Measurements from ENCODE around the gene HDAC8.
"Not testable (repeated sequence)": the region's sequence is repeated elsewhere in the genome, so short reads cannot be mapped to it uniquely, and the experiment has no call there.

HDAC8 gene

DNA sequence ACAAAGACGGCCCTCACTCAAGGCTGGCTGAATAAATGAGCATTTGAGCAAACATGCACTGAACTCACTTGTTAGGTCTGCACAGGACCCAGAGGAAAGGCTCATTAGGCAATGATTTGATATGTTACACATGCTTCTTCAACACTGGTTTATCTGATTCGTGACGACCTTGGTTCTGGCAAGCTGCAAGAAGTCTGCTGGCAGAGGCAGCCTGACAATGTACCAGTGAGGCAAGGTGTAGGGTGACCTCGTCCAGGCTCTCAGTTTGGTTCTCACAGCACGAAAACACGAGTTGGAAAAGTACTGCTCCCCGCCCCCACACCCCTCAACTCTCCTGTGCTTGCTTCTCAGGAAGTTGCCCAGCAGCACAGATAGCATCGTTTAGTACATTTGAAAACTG lies 203.8 kb downstream of the HDAC8 start:
- DNase-seq, result no peak

DNA sequence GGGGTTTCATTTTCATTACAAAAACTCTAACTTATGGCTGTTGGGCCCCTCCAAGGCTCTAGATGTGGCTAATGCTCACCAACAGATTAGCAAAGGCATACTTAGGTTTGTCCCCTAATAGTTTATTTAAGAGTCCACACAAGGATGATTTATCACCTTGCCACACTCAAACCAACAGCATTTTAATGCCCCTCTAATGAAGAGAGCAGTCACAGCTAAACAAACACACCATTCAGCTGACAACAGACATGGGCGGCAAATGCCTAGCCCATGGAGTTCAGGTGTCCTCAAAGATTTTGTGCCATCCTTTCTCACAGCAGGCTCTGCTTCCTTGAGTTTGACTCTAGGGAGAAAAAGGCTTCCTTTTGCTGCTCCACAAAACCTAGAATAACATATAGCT lies 205.1 kb downstream of the HDAC8 start:
- DNase-seq, result no peak

- no peak for DNase-seq
Observed at GRCh38 chrX:72366701-72367454, 205.8 kb downstream of the HDAC8 start.

- no peak for DNase-seq
Observed at GRCh38 chrX:72366178-72366577, 206.5 kb downstream of the HDAC8 start.

DNA sequence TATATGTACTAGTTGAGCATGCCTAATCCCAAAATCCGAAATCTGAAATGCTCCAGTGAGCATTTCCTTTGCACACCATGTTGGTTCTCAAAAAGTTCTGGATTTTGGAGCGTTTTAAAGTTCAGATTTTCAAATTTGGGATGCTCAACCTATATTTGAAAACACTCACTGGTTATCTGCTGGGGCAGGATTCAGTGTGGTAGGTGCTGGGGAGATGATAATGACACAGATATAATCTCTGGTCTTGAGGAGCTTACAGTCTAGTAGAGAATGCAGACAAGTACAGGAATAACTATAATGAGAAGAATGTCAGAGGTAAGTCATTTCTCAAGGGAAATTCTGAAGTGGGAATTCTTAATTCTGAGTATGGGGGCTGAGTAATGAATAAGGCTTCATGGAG lies 207.5 kb downstream of the HDAC8 start:
- no peak for DNase-seq

DNA sequence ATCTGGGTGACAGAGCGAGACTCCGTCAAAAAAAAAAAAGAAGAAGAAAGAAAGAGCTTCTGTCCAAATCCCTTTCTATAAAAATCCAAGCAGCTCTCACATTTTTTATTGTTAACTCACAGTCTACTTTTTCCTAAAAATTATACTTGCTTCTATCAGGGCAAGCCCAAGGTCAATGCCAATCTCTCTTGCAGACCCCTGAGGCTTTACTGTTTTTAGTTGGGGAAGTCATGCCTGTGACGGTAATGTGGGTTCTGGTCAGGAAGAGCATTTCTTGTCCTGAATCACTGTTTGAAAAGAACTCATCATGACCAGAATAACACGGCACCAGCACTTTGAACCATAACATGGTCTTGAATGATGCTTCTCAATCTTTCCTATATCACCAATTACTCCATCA lies 212.3 kb downstream of the HDAC8 start:
- DNase-seq, result no peak

DNA sequence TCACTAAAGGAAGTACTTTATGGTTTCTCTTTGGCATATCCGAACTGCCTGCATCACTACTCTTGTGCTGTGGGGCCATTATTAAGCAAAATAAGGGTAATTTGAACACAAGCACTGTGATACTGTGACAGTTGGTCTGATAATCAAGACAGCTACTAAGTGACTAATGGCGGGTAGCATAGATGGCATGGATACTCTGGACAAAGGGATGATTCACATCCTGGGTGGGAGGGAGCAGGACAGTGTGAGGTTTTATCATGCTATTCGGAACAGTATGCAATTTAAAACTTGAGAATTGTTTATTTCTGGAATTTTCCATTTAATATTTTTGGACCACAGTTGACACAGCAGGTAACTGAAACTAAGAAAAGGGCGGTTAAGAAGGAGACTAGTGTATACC lies 214.3 kb downstream of the HDAC8 start:
- no peak for DNase-seq

DNA sequence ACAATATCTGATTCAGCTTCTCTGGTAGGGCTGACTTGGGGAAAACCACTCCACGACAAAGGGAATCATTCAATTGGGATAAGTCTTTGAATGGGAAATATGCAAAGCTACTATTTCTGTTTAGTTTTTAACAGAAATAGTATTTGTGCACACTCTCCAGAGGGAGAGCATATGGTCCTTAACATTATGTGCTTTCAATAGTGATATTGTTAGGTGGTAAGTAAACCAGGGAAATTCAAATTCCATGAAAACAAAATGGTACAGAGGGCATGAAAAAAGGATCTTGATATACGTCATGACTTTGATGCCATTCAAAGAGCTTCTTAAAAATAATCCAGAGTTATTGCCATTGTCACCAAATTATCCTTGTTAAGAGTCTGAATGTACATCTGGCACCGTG lies 219.9 kb downstream of the HDAC8 start:
- no peak for DNase-seq

DNA sequence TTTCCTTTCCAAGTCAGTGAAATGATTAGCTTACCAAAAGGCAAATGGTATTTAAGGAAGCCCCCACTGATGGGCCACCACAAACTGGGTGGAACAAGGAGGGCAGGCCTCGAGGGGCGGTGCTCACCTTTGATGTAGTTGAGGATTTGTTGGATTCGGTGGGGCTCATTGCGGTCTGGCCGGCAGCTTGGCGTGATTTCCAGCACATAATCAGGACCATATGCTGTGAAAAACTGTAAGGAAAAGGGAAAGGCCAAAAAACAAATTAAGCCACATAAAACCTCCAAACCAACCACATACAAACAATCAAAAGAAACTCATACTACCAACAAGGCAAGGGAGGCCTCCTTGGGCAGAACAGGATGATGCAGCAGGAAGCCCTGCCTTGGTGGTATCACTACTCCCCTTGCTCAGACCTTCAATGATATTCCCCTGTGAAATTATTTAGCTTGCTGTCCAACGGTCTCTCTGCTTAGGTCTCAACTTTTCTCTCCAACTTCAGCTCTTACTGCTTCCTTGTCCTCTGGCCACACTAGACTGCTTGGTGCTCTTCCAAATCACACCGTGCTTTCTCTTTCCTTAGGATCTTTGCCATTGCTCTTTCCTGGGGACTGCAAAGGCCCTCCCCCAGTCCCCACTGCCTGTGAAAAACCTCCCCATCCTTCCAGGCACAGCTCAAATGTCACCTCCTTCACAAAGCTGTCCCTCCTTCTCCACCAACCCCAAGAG lies 220.9 kb downstream of the HDAC8 start:
- no peak for DNase-seq

GRCh38 chrX:72349190-72349589 lies 223.5 kb downstream of the HDAC8 start:
- no peak for DNase-seq

DNA sequence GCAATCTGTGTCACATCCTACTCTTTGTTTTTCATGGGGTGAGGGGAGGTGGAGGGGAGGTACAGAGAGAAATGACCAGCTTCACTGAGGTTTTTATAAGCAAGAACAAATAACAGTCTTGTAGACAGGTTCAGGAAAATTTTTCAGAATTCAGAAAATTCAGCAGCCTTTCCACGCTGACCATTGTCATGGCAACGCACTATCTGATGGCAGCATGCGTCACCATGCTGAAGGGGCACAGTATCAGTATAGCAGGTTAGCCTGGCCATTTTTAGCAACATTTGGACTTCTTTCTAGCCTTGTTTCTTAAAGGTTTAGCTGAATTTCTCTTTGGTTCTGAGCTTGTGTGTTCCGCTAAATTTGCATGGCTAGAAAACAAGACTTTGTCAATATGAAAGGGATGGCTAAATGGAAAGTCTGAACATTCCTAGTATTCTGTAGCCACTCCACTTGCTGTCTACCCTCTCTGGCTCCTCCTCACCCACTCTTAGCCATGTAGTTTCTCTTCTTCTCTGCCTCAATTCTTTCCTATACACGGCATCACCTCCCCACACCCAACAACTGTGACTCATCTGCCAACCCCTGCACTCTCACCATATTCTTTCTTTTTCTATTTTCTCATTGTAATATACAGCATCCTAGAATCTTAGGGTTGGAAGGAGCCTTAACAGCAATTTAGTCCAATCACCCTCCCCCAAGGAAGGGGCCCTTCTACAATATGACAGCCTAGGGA lies 224.2 kb downstream of the HDAC8 start:
- no peak for DNase-seq

- no peak for DNase-seq
Observed at GRCh38 chrX:72347366-72347765, 225.3 kb downstream of the HDAC8 start.

DNA sequence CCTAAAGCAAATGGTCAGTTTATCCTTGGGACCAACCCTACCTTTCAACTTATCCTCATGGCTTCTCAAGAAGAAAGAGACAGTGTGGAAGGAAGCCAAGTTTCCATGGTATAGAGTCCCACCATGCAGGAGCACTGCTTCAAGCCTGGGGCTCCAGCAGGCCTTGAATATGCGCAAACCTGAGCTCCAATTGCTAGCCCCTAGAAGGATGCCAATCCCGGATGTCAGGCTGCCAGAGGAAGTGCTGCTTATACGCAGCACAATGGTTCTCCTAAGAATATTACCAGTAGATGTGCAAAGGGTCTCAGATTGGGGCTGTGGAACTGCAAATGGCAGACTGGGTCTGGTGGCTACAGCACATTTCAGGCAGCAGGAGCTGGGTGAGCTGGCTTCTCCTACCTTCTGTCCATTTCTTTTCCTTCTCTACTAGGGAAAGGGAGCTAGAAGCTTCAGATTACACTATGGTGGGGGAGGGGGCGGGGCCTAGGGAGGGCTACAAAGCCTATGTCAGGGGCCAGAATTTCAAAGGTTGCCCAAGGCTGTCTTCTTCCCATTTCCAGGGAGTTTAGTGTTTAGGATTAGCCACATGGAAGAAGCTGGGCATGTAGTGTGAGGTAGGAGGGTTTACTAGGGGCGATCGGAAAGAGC lies 226.2 kb downstream of the HDAC8 start:
- DNase-seq, result no peak

DNA sequence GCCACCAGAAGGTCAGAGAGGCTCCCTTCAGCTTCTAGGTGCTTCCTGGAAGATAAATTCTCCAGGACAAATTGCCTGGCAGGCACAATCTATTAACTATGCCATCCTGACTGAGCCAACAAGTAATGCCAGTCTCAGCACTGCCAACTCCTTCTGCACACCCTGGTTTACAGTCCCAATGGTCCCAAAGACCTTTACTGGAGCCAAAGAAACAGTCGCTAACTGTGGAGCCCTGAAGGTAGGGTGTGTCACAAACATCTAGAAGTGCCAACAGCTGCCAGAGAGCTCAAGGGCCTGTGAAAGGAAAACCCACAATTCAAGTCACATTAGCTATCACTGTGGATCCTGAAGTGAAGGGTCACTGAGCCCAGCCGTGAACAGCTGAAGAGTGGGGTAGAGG lies 232.0 kb downstream of the HDAC8 start:
- DNase-seq, result no peak

GRCh38 chrX:72340041-72340440 lies 232.6 kb downstream of the HDAC8 start:
- DNase-seq, result no peak

- no peak for DNase-seq
Observed at GRCh38 chrX:72330131-72330530, 242.5 kb downstream of the HDAC8 start.

DNA sequence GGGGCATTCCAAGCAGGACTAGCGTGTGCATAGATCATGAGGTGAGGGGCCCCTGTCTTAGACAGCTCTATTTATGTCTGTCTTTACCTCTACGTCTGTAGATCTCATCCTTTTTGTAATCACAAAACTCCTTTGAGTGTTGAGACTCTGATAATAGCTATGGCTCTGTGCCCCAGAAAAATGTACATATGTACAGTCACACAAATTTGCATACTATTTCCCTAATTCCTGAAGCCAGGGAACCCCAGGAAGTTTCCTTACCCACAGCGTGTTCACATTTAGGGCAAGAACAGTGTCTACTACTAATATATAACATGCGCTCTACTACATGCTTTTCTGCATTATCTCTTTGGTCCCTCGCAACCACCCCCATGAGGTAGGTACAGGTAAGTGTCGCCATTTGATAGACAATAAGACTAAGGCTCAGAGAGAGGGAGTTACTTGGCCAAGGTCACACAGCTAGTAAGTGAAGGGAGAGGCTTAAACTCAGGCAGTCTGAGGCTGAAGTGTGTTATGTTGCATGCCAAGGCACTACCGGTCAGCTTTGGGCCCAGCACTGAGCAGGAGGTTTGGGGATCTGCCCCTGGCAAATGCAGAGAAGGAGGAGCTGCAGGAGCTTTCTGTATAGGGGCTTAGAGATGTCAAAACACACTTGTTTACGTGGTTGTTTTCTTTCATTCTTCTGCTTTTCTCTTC lies 245.9 kb downstream of the HDAC8 start:
- DNase-seq, result no peak

DNA sequence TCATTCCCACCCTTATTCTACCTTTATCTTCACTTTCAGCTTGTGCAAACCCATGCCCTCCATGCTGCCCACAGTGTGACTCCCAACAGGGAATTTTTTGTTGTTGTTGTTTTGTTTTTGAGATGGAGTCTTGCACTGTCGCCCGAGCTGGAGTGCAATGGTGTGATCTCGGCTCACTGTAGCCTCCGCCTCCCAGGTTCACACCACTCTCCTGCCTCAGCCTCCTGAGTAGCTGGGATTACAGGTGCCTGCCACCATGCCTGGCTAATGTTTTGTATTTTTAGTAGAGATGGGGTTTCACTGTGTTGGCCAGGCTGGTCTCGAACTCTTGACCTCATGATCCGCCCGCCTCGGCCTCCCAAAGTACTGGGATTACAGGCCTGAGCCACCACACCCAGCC lies 253.0 kb downstream of the HDAC8 start:
- not testable (repeated sequence) for DNase-seq

GRCh38 chrX:72317139-72317538 lies 255.5 kb downstream of the HDAC8 start:
- no peak for DNase-seq

- no peak for DNase-seq
Observed at GRCh38 chrX:72316408-72317110, 256.1 kb downstream of the HDAC8 start.

GRCh38 chrX:72314881-72315280 lies 257.8 kb downstream of the HDAC8 start:
- DNase-seq, result no peak
